K562 (cell line): ENCODE measurements around the gene AKAP7.
"Not testable (repeated sequence)": the region's sequence is repeated elsewhere in the genome, so short reads cannot be mapped to it uniquely, and the experiment has no call there.

Source experiments
- EP300 ChIP-seq: IDR thresholded peaks from 2 replicates; pipeline ENCODE4 v1.6.1; 2012; ENCODE audit warnings: low read length, improper control_type of control experiment
- TAF1 ChIP-seq: IDR thresholded peaks from 2 replicates; pipeline ENCODE4 v1.6.1; 2011; ENCODE audit warnings: mild to moderate bottlenecking, low read length, moderate library complexity; ENCODE audit not compliant: insufficient read depth, control insufficient read depth, severe bottlenecking; ENCODE audit errors: extremely low read depth
- U2AF1 ChIP-seq: fragments of 200-400 bp; formaldehyde crosslinking; optimal IDR thresholded peaks from 2 replicates; pipeline ENCODE3; 2017; ENCODE audit warnings: mild to moderate bottlenecking, low read depth, low read length, moderate library complexity
- ZBTB8A ChIP-seq: fragments of 450-650 bp; IDR thresholded peaks from 2 replicates; pipeline ENCODE4 v1.6.1; 2018; ENCODE audit warnings: mild to moderate bottlenecking, moderate library complexity; ENCODE audit not compliant: partially characterized antibody
- ZNF408 ChIP-seq: fragments of 250-450 bp; sonication (Bioruptor Pico); IDR thresholded peaks from 2 replicates; pipeline ENCODE4 v1.4.0; 2020; ENCODE audit warnings: low read depth, mild to moderate bottlenecking, moderate library complexity

- not testable (repeated sequence) for TF ChIP-seq EP300; U2AF1; TAF1; ZNF408 (CRISPR knock-in tag); ZBTB8A
These were observed 165.6 kb downstream of the AKAP7 start for GRCh38 chr6:131300826-131301225.
